Ovary (tissue), 3 donors: ENCODE data around the gene DPH7.

Source experiments
- CTCF ChIP-seq, 3 donors: fragments of 450-650 bp in 2 of 3; fragments of 200-600 bp in 1 of 3; IDR thresholded peaks; one replicate each; pipeline versions ENCODE4 v1.5.1 to v1.8.0; 2016 to 2022; ENCODE audit warnings: antibody characterized with exemption in 3 of 3, mild to moderate bottlenecking in 1 of 3
- EP300 ChIP-seq: sonication (generic); formaldehyde crosslinking; IDR thresholded peaks from one replicate; pipeline ENCODE4 v1.6.1; 2017; ENCODE audit warnings: antibody characterized with exemption
- donor health status: DM: no; HTN: no; CAD: no.

DNA sequence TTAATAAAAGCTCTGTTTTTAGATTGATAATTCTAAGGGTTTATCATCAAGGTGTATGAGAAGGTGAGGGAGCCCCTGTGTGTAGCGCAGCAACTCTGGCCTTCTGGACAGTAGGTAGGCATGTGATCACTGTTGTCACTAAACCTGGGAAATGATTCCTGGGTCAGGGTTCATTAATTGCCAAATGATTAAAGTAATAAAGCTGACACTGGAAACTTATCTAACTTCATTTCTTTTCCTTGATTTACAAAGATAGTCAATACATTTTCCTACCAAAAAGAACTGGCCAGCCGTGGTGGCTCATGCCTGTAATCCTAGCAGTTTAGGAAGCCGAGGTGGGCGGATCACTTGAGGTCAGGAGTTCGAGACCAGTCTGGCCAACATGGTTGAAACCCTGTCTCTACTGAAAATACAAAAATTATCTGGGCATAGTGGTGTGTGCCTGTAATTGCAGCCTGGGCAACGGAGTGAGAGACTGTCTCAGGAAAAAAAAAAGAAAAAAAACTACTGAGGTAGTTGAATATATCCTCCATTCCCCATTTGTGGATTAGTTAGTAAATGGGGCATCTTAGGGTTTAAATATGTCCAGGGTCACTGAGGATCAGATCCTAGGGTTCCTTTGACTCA, 42.5 kb upstream of the DPH7 start:
- no peak for TF ChIP-seq CTCF (IDR thresholded peaks at IDR 0.05)
- TF ChIP-seq EP300, result no peak
